H1 (cell line): ENCODE results near the gene MAPK4. TPM values are rescaled to one million over a fixed set of nuclear protein-coding genes. Genes with fewer than 3 reads are reported as not detected.

Experiments used
- CTCF ChIA-PET: fragments of 300-600 bp; sonication (Branson Sonifier 250); formaldehyde crosslinking; loops from one replicate; lab custom pipeline; 2021; ENCODE audit not compliant: partially characterized antibody; lab: Charles Lee
- POLR2A ChIA-PET: fragments of 300-600 bp; sonication (Branson Sonifier 250); formaldehyde crosslinking; loops from one replicate; lab custom pipeline; 2021; ENCODE audit warnings: inconsistent platforms; ENCODE audit not compliant: partially characterized antibody; lab: Charles Lee
- DNase-seq, 2 experiments: peaks; one replicate each; pipeline versions ENCODE4 v3.0.0 to v3.0.0-alpha.2; 2010 to 2022; ENCODE audit warnings: low spot score in 2 of 2, low read depth in 1 of 2, mixed read lengths in 1 of 2
- FAIRE-seq: peaks from 2 replicates; lab custom pipeline; 2011; peaks lifted over from hg19 to GRCh38; lab: Jason Lieb, UNC
- H2AFZ ChIP-seq: 2 replicates; pipeline ENCODE4 v1.8.1; 2012; ENCODE audit warnings: low read length, inconsistent platforms
- H2AK5ac ChIP-seq: 2 replicates; pipeline ENCODE4 v1.6.1; 2013; ENCODE audit warnings: low read depth, low read length
- H2BK120ac ChIP-seq: replicated peaks from 2 replicates; pipeline ENCODE3; 2013; ENCODE audit warnings: low read depth, low read length, inconsistent platforms
- H2BK12ac ChIP-seq: 2 replicates; pipeline ENCODE4 v1.6.1; 2013; ENCODE audit warnings: low read depth, low read length
- H2BK15ac ChIP-seq: 2 replicates; pipeline ENCODE4 v1.6.1; 2013; ENCODE audit warnings: low read length
- H2BK20ac ChIP-seq: 2 replicates; pipeline ENCODE4 v1.6.1; 2013; ENCODE audit warnings: low read length
- H2BK5ac ChIP-seq: 2 replicates; pipeline ENCODE4 v1.6.1; 2013; ENCODE audit warnings: low read depth, low read length
- H3K14ac ChIP-seq: 2 replicates; pipeline ENCODE4 v1.6.1; 2013; ENCODE audit warnings: inconsistent platforms; ENCODE audit not compliant: insufficient read length
- H3K18ac ChIP-seq: 2 replicates; pipeline ENCODE4 v1.6.1; 2013; ENCODE audit warnings: low read length; ENCODE audit errors: extremely low read depth
- H3K23ac ChIP-seq: 2 replicates; pipeline ENCODE4 v1.6.1; 2013; ENCODE audit warnings: inconsistent platforms; ENCODE audit not compliant: insufficient read length
- H3K23me2 ChIP-seq: 2 replicates; pipeline ENCODE4 v1.6.1; 2013; ENCODE audit warnings: low read depth, low read length
- H3K27ac ChIP-seq: 2 replicates; pipeline ENCODE4 v1.6.1; 2011; ENCODE audit warnings: low read depth, low read length, inconsistent platforms
- H3K27me3 ChIP-seq, 4 experiments: replicated peaks in 1 of 4; 1 replicate in 1 of 4; 2 replicates in 3 of 4; pipeline versions ENCODE4 v1.6.1 to v1.8.1; 2011 to 2013; ENCODE audit warnings: low read length in 3 of 4, mild to moderate bottlenecking in 3 of 4, inconsistent platforms in 2 of 4, mixed read lengths in 2 of 4, moderate library complexity in 1 of 4; ENCODE audit not compliant: control insufficient read depth in 3 of 4, insufficient read depth in 3 of 4; ENCODE audit errors: extremely low read depth in 1 of 4
- H3K36me3 ChIP-seq, 4 experiments: 2 replicates each; pipeline versions ENCODE4 v1.6.1 to v1.8.1; 2011 to 2013; ENCODE audit warnings: mild to moderate bottlenecking in 4 of 4, low read length in 3 of 4, moderate library complexity in 2 of 4, control low read depth in 1 of 4, inconsistent platforms in 1 of 4; ENCODE audit not compliant: insufficient read depth in 4 of 4, control insufficient read depth in 2 of 4
- H3K4ac ChIP-seq: replicated peaks from 2 replicates; pipeline ENCODE3; 2013; ENCODE audit warnings: low read length, low read depth, mixed read lengths, inconsistent platforms; ENCODE audit not compliant: insufficient read length
- H3K4me1 ChIP-seq, 4 experiments: replicated peaks in 1 of 4; 1 replicate in 1 of 4; 2 replicates in 3 of 4; pipeline versions ENCODE4 v1.6.1 to v1.8.1; 2011 to 2013; ENCODE audit warnings: low read length in 3 of 4, inconsistent platforms in 2 of 4, mixed read lengths in 1 of 4; ENCODE audit not compliant: insufficient read depth in 4 of 4, control insufficient read depth in 3 of 4
- H3K4me2 ChIP-seq, 2 experiments: 2 replicates each; pipeline versions ENCODE4 v1.6.1 to v1.8.1; 2011 to 2013; ENCODE audit warnings: low read depth in 2 of 2, low read length in 2 of 2, control low read depth in 1 of 2, inconsistent platforms in 1 of 2, mild to moderate bottlenecking in 1 of 2; ENCODE audit not compliant: insufficient read depth in 1 of 2
- H3K4me3 ChIP-seq, 4 experiments: fragments of 200-600, 300-600 bp in 1 of 4; sonication (generic), shearing (Covaris generic), sonication (Bioruptor Twin) in 1 of 4; 2 replicates each; pipeline versions ENCODE4 v1.5.1 to v1.8.1; 2011 to 2016; ENCODE audit warnings: low read length in 4 of 4, low read depth in 3 of 4, control low read depth in 2 of 4, inconsistent platforms in 2 of 4, mild to moderate bottlenecking in 2 of 4, mixed read lengths in 1 of 4, moderate library complexity in 1 of 4; ENCODE audit not compliant: insufficient read depth in 2 of 4; ENCODE audit errors: extremely low read depth in 1 of 4
- H3K56ac ChIP-seq: replicated peaks from 2 replicates; pipeline ENCODE3; 2013; ENCODE audit warnings: low read depth, mild to moderate bottlenecking, mixed read lengths, low read length, inconsistent platforms; ENCODE audit not compliant: insufficient read length
- H3K79me1 ChIP-seq: 2 replicates; pipeline ENCODE4 v1.6.1; 2013; ENCODE audit warnings: low read depth, low read length, control low read depth
- H3K79me2 ChIP-seq, 2 experiments: 2 replicates each; pipeline versions ENCODE4 v1.6.1 to v1.8.1; 2012 to 2013; ENCODE audit warnings: low read length in 2 of 2, mild to moderate bottlenecking in 2 of 2, inconsistent platforms in 1 of 2; ENCODE audit not compliant: insufficient read depth in 2 of 2, control insufficient read depth in 1 of 2
- H3K9ac ChIP-seq, 4 experiments: replicated peaks in 1 of 4; 1 replicate in 1 of 4; 2 replicates in 3 of 4; pipeline versions ENCODE4 v1.6.1 to v1.8.1; 2011 to 2013; ENCODE audit warnings: low read depth in 3 of 4, low read length in 3 of 4, control low read depth in 2 of 4, mild to moderate bottlenecking in 2 of 4, moderate library complexity in 2 of 4, inconsistent platforms in 1 of 4; ENCODE audit errors: extremely low read depth in 1 of 4
- H3K9me3 ChIP-seq, 2 experiments: 2 replicates each; pipeline versions ENCODE4 v1.6.1 to v1.8.1; 2012 to 2013; ENCODE audit warnings: mild to moderate bottlenecking in 2 of 2, moderate library complexity in 2 of 2, control low read depth in 1 of 2, inconsistent platforms in 1 of 2, low read depth in 1 of 2, low read length in 1 of 2, mixed read lengths in 1 of 2; ENCODE audit not compliant: insufficient read depth in 2 of 2
- H4K20me1 ChIP-seq, 2 experiments: replicated peaks in 1 of 2; 2 replicates each; pipeline versions ENCODE3 to v1.8.1; 2011 to 2013; ENCODE audit warnings: inconsistent platforms in 2 of 2, low read length in 2 of 2, mild to moderate bottlenecking in 1 of 2; ENCODE audit not compliant: insufficient read depth in 2 of 2, control insufficient read depth in 1 of 2
- H4K5ac ChIP-seq: 2 replicates; pipeline ENCODE4 v1.6.1; 2013; ENCODE audit warnings: low read length, low read depth, mixed read lengths, inconsistent platforms; ENCODE audit not compliant: insufficient read length
- H4K8ac ChIP-seq: 2 replicates; pipeline ENCODE4 v1.8.0; 2013; ENCODE audit warnings: mild to moderate bottlenecking, moderate library complexity, low read length, inconsistent platforms; ENCODE audit not compliant: insufficient read depth; ENCODE audit errors: extremely low read depth
- H4K91ac ChIP-seq: replicated peaks from 2 replicates; pipeline ENCODE3; 2013; ENCODE audit warnings: low read length, mixed read lengths, inconsistent platforms; ENCODE audit not compliant: insufficient read length
- ATF3 ChIP-seq: IDR thresholded peaks from 2 replicates; pipeline ENCODE4 v1.6.1; 2011; ENCODE audit warnings: low read depth, mild to moderate bottlenecking, low read length; ENCODE audit not compliant: insufficient read depth
- MAFK ChIP-seq: IDR thresholded peaks from 2 replicates; pipeline ENCODE4 v1.6.1; 2012; ENCODE audit warnings: low read depth, mild to moderate bottlenecking, improper control_type of control experiment, low read length
- RFX5 ChIP-seq: IDR thresholded peaks from 2 replicates; pipeline ENCODE4 v1.6.1; 2011; ENCODE audit warnings: low read depth, low read length, improper control_type of control experiment, borderline replicate concordance
- RNF2 ChIP-seq: fragments of 200-900, 300-1000 bp; sonication (generic); IDR thresholded peaks from 2 replicates; pipeline ENCODE4 v1.7.1; 2016; ENCODE audit warnings: borderline replicate concordance, low read depth, mild to moderate bottlenecking, antibody characterized with exemption, low read length; ENCODE audit not compliant: poor library complexity, severe bottlenecking; ENCODE audit errors: missing control alignments
- WGBS, 2 experiments: shearing (Covaris generic) in 1 of 2; methylation state at CpG; one replicate each; pipeline versions ENCODE4 v1.1.6 to v1.1.7; 2013 to 2015; ENCODE audit warnings: low lambda C conversion rate in 2 of 2, mixed read lengths in 2 of 2, inconsistent platforms in 1 of 2, low coverage in 1 of 2, missing lambda C conversion rate in 1 of 2; ENCODE audit not compliant: insufficient replicate concordance in 2 of 2, insufficient coverage in 1 of 2, insufficient read length in 1 of 2; ENCODE audit errors: extremely low coverage in 1 of 2, missing lambda C conversion rate in 1 of 2; 5-methylcytosine and 5-hydroxymethylcytosine counted together
- polyA plus RNA-seq, 7 experiments: library from polyadenylated mRNA; depleted of rRNA in 3 of 7; stranded (reverse) in 5 of 7; unstranded in 2 of 7; fragments of >200 nt in 5 of 7; fragments of 200-250 nt in 2 of 7; gene quantifications; 1 replicate in 5 of 7; 2 replicates in 1 of 7; 4 replicates in 1 of 7; pipeline versions ENCODE4 v1.2.1 to v1.2.3, GENCODE V29; 2011 to 2013; ENCODE audit warnings: missing spikeins in 2 of 7, mixed read lengths in 2 of 7
- total RNA-seq: library from RNA; stranded (reverse); fragmentation: NEBNext Ultra II Directional; extraction: Animal tissue kit (Norgen Biotek cat#: 25700); gene quantifications from 2 replicates; pipeline ENCODE4 v1.2.1, GENCODE V29; 2021

MAPK4 gene
- total and polyA plus RNA-seq, 2 of the 8 experiments (the other 6 are each of a cell fraction or from before 2014, with no cell fraction given) = 3.2 to 3.7 TPM

GRCh38 chr18:50654658-50655550, 95.0 kb downstream of the MAPK4 start:
- no peak overlapping the region for H3K14ac ChIP-seq
- POLR2A ChIA-PET = interaction anchor here (1.1 kb wide), 1 partner anchor 10 kb away, joined by 6 read pairs; no protein-coding TSS in a partner anchor
- H3K4ac ChIP-seq = no peak overlapping the region
- DNase-seq = no peak
- no peaks in the 10 kb centered on the region for H3K79me2 ChIP-seq
- H3K27me3 ChIP-seq = no peaks in the 10 kb centered on the region; a peak in 1 of 7 replicates
- no peak overlapping the region for H3K56ac ChIP-seq
- no peak overlapping the region for H4K91ac ChIP-seq
- no peaks in the 10 kb centered on the region for H4K20me1 ChIP-seq
- no peak overlapping the region for H3K4me3 ChIP-seq
- no peak for TF ChIP-seq MAFK
- TF ChIP-seq ATF3 = no peak
- no peak for TF ChIP-seq RFX5
- no peak for TF ChIP-seq RNF2
- 0 out of 4 replicates have a peak, but pooled peaks cover 0 to 4% of the 10 kb centered on the region in 2 experiments for H3K9me3 ChIP-seq
- CTCF ChIA-PET = interaction anchor here (0.5 to 2.8 kb wide), 6 partner anchors 8 to 103 kb away, joined by 3 to 9 read pairs (median 4); no protein-coding TSS in a partner anchor
- H3K79me1 ChIP-seq = no peaks in the 10 kb centered on the region
- H2BK20ac ChIP-seq = no peak overlapping the region
- 93% methylated on average over 17 of the region's 17 CpGs; no CpG with 5 or more reads in 1 of the 2 experiments for WGBS, 2 experiments
- no peak overlapping the region for H2AFZ ChIP-seq
- FAIRE-seq = no peak
- H3K4me1 ChIP-seq = peaks cover 0 to 2% (median 0%) of the 10 kb centered on the region in 4 experiments; a peak in 1 of 7 replicates
- H2AK5ac ChIP-seq = no peak overlapping the region
- no peak overlapping the region for H3K27ac ChIP-seq
- no peak overlapping the region for H3K9ac ChIP-seq
- H2BK12ac ChIP-seq = no peak overlapping the region
- H3K4me2 ChIP-seq = no peak overlapping the region
- H2BK15ac ChIP-seq = no peak overlapping the region
- no peak overlapping the region for H2BK5ac ChIP-seq
- no peak overlapping the region for H3K18ac ChIP-seq
- no peak overlapping the region for H2BK120ac ChIP-seq
- H3K23me2 ChIP-seq = no peaks in the 10 kb centered on the region
- H3K23ac ChIP-seq = no peak overlapping the region
- no peaks in the 10 kb centered on the region for H3K36me3 ChIP-seq
- H4K5ac ChIP-seq = no peak overlapping the region
- no peak overlapping the region for H4K8ac ChIP-seq
